MG63 (cell line): ENCODE data around the gene KNSTRN. TPM values are rescaled to one million over a fixed set of nuclear protein-coding genes. Genes with fewer than 3 reads are reported as not detected.
A peak's percentile ranks its signal among the peaks of the same experiment; 100 is the strongest.

Source experiments
- DNase-seq: peaks from one replicate; pipeline ENCODE4 v3.0.0-alpha.2; 2020
- H3K27me3 ChIP-seq: fragments of 250-450 bp; sonication (Bioruptor Pico); 2 replicates; pipeline ENCODE4 v1.5.1; 2020; ENCODE audit warnings: mild to moderate bottlenecking, moderate library complexity
- H3K36me3 ChIP-seq: fragments of 250-450 bp; sonication (Bioruptor Pico); 2 replicates; pipeline ENCODE4 v1.5.1; 2020; ENCODE audit warnings: mild to moderate bottlenecking, moderate library complexity
- H3K4me3 ChIP-seq: fragments of 250-450 bp; sonication (Bioruptor Pico); 2 replicates; pipeline ENCODE4 v1.5.1; 2020; ENCODE audit warnings: mild to moderate bottlenecking, moderate library complexity
- H3K9me3 ChIP-seq: fragments of 250-450 bp; sonication (Bioruptor Pico); 2 replicates; pipeline ENCODE4 v1.5.1; 2020; ENCODE audit warnings: mild to moderate bottlenecking, moderate library complexity
- total RNA-seq: library from RNA; depleted of rRNA; stranded (reverse); fragments of >200 nt; shearing (Covaris generic); gene quantifications from 2 replicates; pipeline ENCODE4 v1.2.3, GENCODE V29; 2014; ENCODE audit warnings: low replicate concordance; rRNA removed

The KNSTRN gene
- total RNA-seq, result 72.1 and 101 TPM in 2 replicates

- Histone ChIP-seq H3K4me3 (peak within 1 kb of the TSS; percentile 79), H3K36me3 (peaks cover 28% of the 10 kb centered on the region), H3K27me3 (no peaks in the 10 kb centered on the region), H3K9me3 (peaks cover 9% of the 10 kb centered on the region)
- peak; percentile 90 for DNase-seq
Measured at GRCh38 chr15:40382580-40383456, at the start of gene KNSTRN. Gene KNSTRN, plus strand, starts transcription at chr15:40382721. Its CDS starts 115 bp downstream, at chr15:40382836.

- no peaks in the 10 kb centered on the region; the same call in 1 of the 2 replicates for H3K36me3 ChIP-seq
- no peak for DNase-seq
- no peak overlapping the region for H3K4me3 ChIP-seq
- no peaks in the 10 kb centered on the region for H3K9me3 ChIP-seq
- no peaks in the 10 kb centered on the region for H3K27me3 ChIP-seq
Measured at GRCh38 chr15:40333922-40334492, 48.5 kb upstream of the KNSTRN start.

- no peaks in the 10 kb centered on the region; the same call in 1 of the 2 replicates for H3K36me3 ChIP-seq
- H3K27me3 ChIP-seq, result no peaks in the 10 kb centered on the region
- DNase-seq, result no peak
- no peak overlapping the region for H3K4me3 ChIP-seq
- H3K9me3 ChIP-seq, result no peaks in the 10 kb centered on the region
Measured at GRCh38 chr15:40334541-40334940, 48.0 kb upstream of the KNSTRN start.

- H3K36me3 ChIP-seq, result no peaks in the 10 kb centered on the region; the same call in 1 of the 2 replicates
- no peaks in the 10 kb centered on the region for H3K27me3 ChIP-seq
- H3K9me3 ChIP-seq, result no peaks in the 10 kb centered on the region
- H3K4me3 ChIP-seq, result no peak overlapping the region
- DNase-seq, result no peak
Measured at GRCh38 chr15:40334941-40335795, 47.4 kb upstream of the KNSTRN start.

GRCh38 chr15:40335938-40336743 is 46.4 kb upstream of the KNSTRN start:
- Histone ChIP-seq H3K27me3 (no peaks in the 10 kb centered on the region), H3K9me3 (no peaks in the 10 kb centered on the region), H3K36me3 (no peaks in the 10 kb centered on the region; the same call in 1 of the 2 replicates), H3K4me3 (no peak overlapping the region)
- no peak for DNase-seq

- H3K36me3 ChIP-seq, result no peaks in the 10 kb centered on the region; the same call in 1 of the 2 replicates
- no peaks in the 10 kb centered on the region for H3K27me3 ChIP-seq
- no peaks in the 10 kb centered on the region for H3K9me3 ChIP-seq
- no peak for DNase-seq
- no peak overlapping the region for H3K4me3 ChIP-seq
Measured at GRCh38 chr15:40336744-40337122, 45.8 kb upstream of the KNSTRN start.

GRCh38 chr15:40337597-40337996 is 44.9 kb upstream of the KNSTRN start:
- Histone ChIP-seq H3K27me3 (no peaks in the 10 kb centered on the region), H3K9me3 (no peaks in the 10 kb centered on the region), H3K4me3 (no peak overlapping the region), H3K36me3 (no peaks in the 10 kb centered on the region; the same call in 1 of the 2 replicates)
- DNase-seq, result no peak

- Histone ChIP-seq H3K36me3 (no peaks in the 10 kb centered on the region; the same call in 1 of the 2 replicates), H3K9me3 (no peaks in the 10 kb centered on the region), H3K4me3 (no peak overlapping the region), H3K27me3 (no peaks in the 10 kb centered on the region)
- DNase-seq, result no peak
Measured at GRCh38 chr15:40338041-40338657, 44.4 kb upstream of the KNSTRN start.

GRCh38 chr15:40338921-40339620 is 43.5 kb upstream of the KNSTRN start:
- Histone ChIP-seq H3K4me3 (no peak overlapping the region; the same call in 1 of the 2 replicates), H3K36me3 (no peaks in the 10 kb centered on the region; the same call in 1 of the 2 replicates), H3K27me3 (no peaks in the 10 kb centered on the region), H3K9me3 (no peaks in the 10 kb centered on the region)
- peak; percentile 82 for DNase-seq

- DNase-seq, result no peak
- Histone ChIP-seq H3K9me3 (no peaks in the 10 kb centered on the region), H3K4me3 (peak overlapping the region; percentile 38), H3K36me3 (no peaks in the 10 kb centered on the region; the same call in 1 of the 2 replicates), H3K27me3 (no peaks in the 10 kb centered on the region)
Measured at GRCh38 chr15:40339621-40339945, 42.9 kb upstream of the KNSTRN start.

GRCh38 chr15:40340038-40340739 is 42.3 kb upstream of the KNSTRN start:
- DNase-seq, result peak; percentile 74

GRCh38 chr15:40340740-40341400 is 41.7 kb upstream of the KNSTRN start, which contains the start of gene CCDC9B:
Gene CCDC9B, minus strand, starts transcription at chr15:40340939. Its CDS starts 120 bp downstream, at chr15:40340819.
- Histone ChIP-seq H3K9me3 (no peaks in the 10 kb centered on the region), H3K4me3 (peak within 1 kb of the TSS; percentile 38), H3K27me3 (no peaks in the 10 kb centered on the region), H3K36me3 (no peaks in the 10 kb centered on the region; the same call in 1 of the 2 replicates)
- peak; percentile 81 for DNase-seq

More at GRCh38 chr15:40340038-40340739, 42.3 kb upstream of the KNSTRN start:
- H3K27me3 ChIP-seq, result no peaks in the 10 kb centered on the region
- peak overlapping the region; percentile 38 for H3K4me3 ChIP-seq
- no peaks in the 10 kb centered on the region for H3K9me3 ChIP-seq
- no peaks in the 10 kb centered on the region; the same call in 1 of the 2 replicates for H3K36me3 ChIP-seq

GRCh38 chr15:40342416-40343320 is 39.9 kb upstream of the KNSTRN start:
- no peak overlapping the region for H3K4me3 ChIP-seq
- no peaks in the 10 kb centered on the region for H3K27me3 ChIP-seq
- H3K9me3 ChIP-seq, result no peaks in the 10 kb centered on the region
- DNase-seq, result no peak
- H3K36me3 ChIP-seq, result no peaks in the 10 kb centered on the region; the same call in 1 of the 2 replicates
